ENCODE results near the gene CTAGE1.
"Not testable (repeated sequence)": the region's sequence is repeated elsewhere in the genome, so short reads cannot be mapped to it uniquely, and the experiment has no call there.

CTAGE1 gene

DNA sequence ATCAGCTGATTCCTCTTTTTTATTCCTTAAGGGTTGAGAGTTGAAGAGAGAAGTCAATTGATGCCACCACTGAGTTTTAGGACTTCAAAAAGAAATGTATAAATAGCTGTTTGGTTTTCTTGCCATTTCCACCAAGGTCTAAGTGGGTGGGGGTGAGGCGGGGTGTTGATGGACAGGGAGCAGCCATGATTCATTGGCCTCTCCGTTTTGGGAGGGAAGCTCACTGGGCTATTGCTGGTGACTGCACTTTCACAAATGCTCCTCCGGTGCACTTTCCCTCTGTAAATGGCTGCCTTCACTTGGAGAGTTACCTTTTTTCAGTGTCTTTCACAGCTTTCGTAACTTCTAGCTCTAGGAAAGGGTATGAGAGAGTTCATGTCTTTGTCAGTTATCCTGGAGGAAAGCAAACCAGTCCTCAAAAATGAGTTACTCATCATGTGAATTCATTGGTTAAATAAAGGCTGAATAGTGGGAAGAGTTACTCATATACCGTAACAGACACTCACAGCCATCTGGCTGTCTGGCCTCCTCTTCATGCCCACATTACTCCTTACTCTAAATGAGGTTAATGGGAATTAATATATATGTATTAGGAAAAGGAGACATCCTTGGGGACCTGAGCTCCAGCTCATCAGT is 17.4 kb upstream of the CTAGE1 start:
- DNase-seq (ENCODE audit: low read depth): no peak

GRCh38 chr18:22433956-22434355 is 16.2 kb upstream of the CTAGE1 start:
- no peak for DNase-seq (ENCODE audit: low read depth)

GRCh38 chr18:22432657-22433137 is 15.0 kb upstream of the CTAGE1 start:
- no peak for DNase-seq (ENCODE audit: low read depth)

DNA sequence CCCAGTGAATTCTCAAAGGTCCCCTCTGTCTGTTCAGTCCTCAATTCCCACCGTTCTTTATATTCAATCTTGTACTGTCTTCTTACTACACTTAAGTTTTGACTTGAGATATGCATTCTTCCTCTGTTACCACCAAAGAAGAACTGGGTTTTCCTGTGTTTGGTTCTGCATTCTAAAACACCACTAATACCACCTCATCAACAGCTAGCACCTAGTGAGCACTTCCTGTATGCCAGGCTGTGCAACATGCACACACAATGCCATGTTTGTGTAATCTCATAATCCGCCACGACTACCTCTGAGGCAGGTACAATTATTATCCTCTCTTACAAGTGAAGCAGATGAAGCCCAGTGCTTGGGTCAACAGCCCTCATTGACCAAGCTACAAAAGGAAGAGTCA is 11.8 kb upstream of the CTAGE1 start:
- DNase-seq (ENCODE audit: low read depth): no peak

GRCh38 chr18:22428672-22429071 is 11.0 kb upstream of the CTAGE1 start:
- DNase-seq (ENCODE audit: low read depth): no peak

- DNase-seq (ENCODE audit: low read depth): no peak
These were observed 10.3 kb upstream of the CTAGE1 start for GRCh38 chr18:22427822-22428549.

GRCh38 chr18:22424565-22424963 is 6.8 kb upstream of the CTAGE1 start:
- DNase-seq (ENCODE audit: low read depth): no peak

GRCh38 chr18:22423878-22424564 is 6.3 kb upstream of the CTAGE1 start:
- DNase-seq (ENCODE audit: low read depth): no peak

GRCh38 chr18:22422909-22423548 is 5.3 kb upstream of the CTAGE1 start:
- DNase-seq (ENCODE audit: low read depth): no peak

DNA sequence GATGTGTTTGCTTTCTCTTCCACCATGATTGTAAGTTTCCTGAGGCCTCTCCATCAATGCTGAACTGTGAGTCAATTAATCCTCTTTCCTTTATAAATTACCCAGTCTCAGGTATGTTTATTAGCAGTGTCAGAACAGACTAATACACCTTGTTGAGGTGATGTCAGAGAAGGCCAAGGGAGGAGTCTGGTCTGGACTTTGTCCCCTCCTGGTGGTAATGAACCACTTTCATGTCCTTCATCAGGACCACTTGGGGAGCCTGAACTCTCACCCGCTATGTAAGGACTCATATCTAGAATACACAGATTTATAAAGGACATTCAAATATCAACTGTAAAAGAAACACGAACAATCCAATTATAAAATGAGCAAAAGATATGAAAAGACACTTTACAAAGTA is 2.9 kb upstream of the CTAGE1 start:
- DNase-seq (ENCODE audit: low read depth): no peak

DNA sequence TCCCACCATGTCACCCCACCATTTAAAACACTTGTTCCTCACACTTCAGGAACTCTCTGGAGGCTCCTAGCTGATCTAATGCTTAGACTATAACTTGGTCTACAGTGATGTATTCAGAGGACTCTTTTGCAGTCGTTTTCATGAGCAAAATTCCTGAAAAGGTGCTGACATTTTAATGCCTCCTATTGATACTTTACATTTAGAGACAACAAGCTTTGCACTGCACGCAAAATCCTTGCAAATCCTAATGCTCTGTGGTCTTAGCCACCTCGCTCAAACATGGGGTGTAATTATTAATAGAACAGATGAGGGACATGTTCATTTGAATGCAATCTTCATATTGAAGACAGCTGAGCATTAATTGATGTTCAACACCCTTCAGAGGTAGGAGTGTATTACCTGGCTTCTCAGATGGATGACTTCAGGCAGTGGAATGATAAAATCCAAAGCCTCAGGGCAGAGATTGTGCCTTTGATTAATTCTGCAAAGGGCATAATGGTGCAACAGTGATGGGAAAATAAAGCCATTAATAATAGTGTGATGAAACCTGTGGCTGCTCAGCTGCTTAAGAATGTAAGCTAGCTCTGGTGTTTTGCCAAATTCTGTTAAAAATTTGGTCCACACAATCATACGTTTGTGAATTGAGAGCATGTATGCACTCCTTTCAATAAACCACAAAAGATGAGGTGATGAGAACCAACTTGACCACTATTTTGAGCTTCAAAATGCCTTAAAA is 5.4 kb downstream of the CTAGE1 start:
- no peak for DNase-seq (ENCODE audit: low read depth)

DNA sequence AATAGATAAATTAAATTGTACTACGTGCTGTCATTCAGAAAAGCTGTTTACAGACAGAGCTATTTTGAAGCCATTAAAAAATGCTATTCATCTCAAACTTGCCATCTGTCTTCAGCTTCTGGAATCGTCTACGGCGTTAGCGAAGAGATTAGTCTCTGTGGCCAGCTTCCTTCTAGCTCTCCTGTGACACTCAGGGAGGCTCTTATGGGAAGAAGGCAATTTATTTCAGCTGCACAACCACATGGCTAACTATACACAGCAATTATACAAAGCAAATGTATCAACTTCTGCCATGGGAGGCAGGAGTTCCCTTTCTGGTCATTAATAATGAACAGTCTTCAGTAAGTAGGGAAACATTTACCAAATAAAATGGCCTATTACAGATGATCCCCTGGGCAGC is 6.3 kb downstream of the CTAGE1 start:
- DNase-seq (ENCODE audit: low read depth): no peak

DNA sequence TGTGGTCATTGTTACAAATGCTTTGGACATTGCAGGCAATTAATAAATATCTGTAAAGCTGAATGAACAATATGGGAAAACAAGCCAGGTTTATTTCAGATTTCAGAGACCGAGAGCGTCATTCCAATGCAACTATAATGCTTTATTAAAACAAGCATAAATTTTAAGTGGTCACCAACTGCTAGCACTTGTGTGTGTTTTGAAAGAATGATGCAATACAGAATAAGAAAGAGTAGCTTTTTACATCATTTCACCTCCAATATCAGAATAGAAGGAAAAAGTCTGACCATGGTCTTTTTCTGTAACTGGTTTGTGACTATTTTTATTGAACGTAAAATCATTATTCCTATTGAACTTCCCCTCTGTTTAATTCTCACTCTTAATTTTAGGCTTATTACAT is 7.6 kb downstream of the CTAGE1 start:
- DNase-seq (ENCODE audit: low read depth): no peak

GRCh38 chr18:22409445-22409844 is 8.3 kb downstream of the CTAGE1 start:
- DNase-seq (ENCODE audit: low read depth): no peak

DNA sequence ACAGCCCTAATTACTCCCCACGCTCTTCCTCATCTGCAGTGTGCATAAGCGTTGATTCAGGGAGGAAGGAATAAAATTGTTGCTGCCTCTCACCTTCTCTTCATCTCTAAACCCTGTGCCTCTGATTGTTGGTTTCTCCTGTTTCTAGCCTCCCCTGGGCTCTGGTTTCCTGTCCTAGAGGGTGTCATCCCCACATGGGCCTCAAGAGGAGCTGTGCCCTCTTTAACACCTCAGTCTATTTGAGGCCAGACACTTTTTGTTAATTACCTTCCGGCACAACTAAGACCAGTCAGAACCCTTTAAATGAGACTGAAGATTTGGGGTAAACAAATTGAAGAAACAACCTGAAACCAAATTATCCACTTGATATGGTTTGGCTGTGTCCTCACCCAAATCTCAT is 9.7 kb downstream of the CTAGE1 start:
- no peak for DNase-seq (ENCODE audit: low read depth)

DNA sequence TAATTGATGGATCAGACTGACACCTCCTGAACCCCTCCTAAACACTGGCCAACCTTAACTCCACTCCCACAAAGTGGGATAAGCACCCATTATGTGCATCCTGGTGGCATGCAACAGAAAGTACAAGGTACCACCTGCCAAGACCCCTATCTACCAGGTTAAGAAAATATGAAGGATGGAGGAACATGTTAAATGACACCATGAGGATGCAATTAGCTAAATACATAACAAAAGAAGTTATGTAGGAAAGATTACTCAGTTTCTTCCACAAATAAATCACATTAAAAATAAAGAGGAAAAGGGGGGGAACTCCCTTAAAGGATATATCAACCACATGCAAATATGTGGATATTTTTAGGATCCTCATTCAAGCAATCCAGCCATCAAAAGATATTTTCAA is 12.6 kb downstream of the CTAGE1 start:
- no peak for DNase-seq (ENCODE audit: low read depth)

GRCh38 chr18:22403950-22404349 is 13.8 kb downstream of the CTAGE1 start:
- no peak for DNase-seq (ENCODE audit: low read depth)

GRCh38 chr18:22399949-22400348 is 17.8 kb downstream of the CTAGE1 start:
- DNase-seq (ENCODE audit: low read depth): no peak

DNA sequence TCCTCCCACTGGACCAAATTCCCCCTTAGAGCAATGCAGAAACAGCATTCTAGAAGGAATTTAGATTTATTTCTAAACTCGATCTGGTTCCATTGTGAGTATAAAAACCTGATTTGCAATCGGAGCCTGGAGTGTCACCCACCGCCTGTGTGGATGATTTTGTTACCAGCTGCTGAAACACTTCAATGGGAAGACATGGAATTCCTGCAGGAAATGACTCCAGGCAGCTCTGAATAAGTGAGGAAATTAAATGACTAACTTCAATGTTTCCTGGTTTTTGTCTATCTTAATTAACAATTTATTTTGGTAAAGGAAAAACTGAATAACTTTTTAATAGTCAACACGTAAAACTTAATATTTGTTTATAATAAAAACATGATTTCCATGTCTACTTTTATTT is 19.3 kb downstream of the CTAGE1 start:
- no peak for DNase-seq (ENCODE audit: low read depth)

GRCh38 chr18:22394428-22394827 is 23.3 kb downstream of the CTAGE1 start:
- no peak for DNase-seq (ENCODE audit: low read depth)

- DNase-seq (ENCODE audit: low read depth): not testable (repeated sequence)
These were observed 24.6 kb downstream of the CTAGE1 start for GRCh38 chr18:22393164-22393563.

Measured in stimulated activated CD8-positive, alpha-beta memory T cell treated with anti-CD3 and anti-CD28 coated beads, Interleukin-7, amount 100 ng/mL, for 24 hours (primary cell).